Colon (tissue), 2 donors: Measurements from ENCODE around the gene CYB5D1.

ENCODE experiments used
- FAIRE-seq: peaks from 2 replicates; lab custom pipeline; 2012; peaks lifted over from hg19 to GRCh38; lab: Jason Lieb, UNC
- donor health status: control.
- donor health status: control.

The CYB5D1 gene

DNA sequence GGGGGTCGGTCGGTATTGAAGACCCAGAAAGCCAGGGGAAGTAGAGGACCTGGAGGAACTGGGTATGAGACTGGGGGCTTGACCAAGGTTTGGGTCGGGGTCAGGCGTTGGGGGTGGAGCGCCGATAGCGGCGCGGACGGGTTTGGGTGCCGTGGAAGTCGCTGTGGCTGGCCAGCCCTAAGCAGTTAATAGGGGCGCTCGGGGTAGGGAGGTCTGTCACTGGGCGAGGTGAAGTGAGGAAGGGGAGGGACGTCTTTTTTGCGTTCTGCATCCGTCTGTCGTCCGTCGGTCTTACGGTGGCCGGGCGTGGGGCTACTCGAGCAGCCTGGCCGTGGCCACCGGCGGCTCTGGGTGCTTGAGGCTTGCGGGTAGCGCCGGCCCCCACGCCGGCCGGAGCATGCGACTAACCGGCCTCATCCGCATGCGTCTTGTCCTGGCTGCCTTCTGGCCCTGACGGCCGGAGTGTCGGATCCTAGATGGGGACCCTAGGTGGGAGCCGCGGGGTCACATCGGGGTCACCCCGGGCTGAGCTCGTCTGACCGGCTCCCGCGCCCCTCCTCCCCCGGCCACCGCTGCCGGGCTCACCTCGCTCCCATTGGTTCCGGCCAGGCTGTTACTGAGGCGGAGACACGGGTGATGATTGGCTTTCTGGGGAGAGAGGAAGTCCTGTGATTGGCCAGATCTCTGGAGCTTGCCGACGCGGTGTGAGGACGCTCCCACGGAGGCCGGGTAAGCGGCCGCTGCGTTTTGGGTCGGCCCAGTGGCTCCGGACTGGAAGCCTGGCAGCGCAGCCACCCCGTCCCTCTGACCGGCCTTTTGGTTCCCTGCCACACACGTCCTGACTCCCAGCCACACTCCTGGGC is 13.3 kb upstream of the CYB5D1 start:
- no peak for FAIRE-seq

DNA sequence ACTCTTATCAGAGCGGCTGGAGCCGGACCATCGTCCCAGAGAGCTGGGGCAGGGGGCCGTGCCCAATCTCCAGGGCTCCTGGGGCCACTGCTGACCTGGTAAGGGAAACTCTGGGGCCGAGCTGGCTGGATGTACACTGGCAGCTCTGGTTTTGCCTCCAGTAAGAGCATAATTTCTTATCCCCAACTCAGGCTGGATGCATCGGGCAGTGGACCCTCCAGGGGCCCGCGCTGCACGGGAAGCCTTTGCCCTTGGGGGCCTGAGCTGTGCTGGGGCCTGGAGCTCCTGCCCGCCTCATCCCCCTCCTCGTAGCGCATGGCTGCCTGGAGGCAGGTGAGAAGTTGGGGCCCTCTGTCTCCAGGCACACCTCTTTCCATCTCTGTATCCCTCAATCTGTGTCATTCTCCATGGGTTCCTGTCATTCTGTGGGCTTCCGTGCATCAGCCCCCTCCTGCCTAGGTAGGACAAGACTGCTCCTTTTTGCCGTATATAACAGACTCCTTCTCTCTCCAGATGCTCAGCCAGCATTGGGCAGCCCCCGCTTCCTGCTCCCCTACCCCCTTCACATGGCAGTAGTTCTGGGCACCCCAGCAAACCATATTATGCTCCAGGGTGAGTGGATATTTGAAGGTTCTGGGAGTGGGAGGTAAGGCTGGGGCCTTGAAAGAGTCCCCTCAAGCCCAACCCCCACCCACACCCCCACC is 12.3 kb upstream of the CYB5D1 start:
- FAIRE-seq: no peak

DNA sequence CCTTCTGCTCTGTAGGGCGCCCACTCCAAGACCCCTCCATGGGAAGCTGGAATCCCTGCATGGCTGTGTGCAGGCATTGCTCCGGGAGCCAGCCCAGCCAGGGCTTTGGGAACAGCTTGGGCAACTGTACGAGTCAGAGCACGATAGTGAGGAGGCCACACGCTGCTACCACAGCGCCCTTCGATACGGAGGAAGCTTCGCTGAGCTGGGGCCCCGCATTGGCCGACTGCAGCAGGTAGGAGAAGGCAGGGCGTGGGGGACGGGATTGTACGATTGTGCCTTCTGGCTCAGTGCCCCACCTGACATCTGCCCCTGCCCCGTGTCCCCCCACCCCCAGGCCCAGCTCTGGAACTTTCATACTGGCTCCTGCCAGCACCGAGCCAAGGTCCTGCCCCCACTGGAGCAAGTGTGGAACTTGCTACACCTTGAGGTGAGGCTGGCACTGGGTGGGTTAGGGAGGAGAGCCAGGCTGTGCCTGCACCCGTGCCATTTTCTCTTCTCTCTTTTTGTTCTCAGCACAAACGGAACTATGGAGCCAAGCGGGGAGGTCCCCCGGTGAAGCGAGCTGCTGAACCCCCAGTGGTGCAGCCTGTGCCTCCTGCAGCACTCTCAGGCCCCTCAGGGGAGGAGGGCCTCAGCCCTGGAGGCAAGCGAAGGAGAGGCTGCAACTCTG is 11.6 kb upstream of the CYB5D1 start:
- FAIRE-seq: no peak

DNA sequence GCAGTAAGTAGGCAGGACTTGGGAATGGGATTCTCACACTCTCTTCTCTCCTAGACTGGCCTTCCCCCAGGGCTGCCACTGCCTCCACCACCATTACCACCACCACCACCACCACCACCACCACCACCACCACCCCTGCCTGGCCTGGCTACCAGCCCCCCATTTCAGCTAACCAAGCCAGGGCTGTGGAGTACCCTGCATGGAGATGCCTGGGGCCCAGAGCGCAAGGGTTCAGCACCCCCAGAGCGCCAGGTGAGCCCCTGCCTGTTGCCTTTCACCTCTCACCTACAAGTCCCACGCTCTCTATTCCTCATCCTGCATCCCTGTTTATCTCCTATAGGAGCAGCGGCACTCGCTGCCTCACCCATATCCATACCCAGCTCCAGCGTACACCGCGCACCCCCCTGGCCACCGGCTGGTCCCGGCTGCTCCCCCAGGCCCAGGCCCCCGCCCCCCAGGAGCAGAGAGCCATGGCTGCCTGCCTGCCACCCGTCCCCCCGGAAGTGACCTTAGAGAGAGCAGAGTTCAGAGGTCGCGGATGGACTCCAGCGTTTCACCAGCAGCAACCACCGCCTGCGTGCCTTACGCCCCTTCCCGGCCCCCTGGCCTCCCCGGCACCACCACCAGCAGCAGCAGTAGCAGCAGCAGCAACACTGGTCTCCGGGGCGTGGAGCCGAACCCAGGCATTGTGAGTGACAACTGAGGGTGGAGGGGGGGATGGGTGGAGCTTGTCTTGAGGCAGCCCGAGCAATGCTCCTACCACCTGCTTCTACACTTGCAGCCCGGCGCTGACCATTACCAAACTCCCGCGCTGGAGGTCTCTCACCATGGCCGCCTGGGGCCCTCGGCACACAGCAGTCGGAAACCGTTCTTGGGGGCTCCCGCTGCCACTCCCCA is 10.8 kb upstream of the CYB5D1 start:
- FAIRE-seq: no peak

DNA sequence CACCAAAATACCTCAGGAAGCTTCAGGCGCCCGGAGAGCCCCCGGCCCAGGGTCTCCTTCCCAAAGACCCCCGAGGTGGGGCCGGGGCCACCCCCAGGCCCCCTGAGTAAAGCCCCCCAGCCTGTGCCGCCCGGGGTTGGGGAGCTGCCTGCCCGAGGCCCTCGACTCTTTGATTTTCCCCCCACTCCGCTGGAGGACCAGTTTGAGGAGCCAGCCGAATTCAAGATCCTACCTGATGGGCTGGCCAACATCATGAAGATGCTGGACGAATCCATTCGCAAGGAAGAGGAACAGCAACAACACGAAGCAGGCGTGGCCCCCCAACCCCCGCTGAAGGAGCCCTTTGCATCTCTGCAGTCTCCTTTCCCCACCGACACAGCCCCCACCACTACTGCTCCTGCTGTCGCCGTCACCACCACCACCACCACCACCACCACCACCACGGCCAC is 9.6 kb upstream of the CYB5D1 start:
- no peak for FAIRE-seq

DNA sequence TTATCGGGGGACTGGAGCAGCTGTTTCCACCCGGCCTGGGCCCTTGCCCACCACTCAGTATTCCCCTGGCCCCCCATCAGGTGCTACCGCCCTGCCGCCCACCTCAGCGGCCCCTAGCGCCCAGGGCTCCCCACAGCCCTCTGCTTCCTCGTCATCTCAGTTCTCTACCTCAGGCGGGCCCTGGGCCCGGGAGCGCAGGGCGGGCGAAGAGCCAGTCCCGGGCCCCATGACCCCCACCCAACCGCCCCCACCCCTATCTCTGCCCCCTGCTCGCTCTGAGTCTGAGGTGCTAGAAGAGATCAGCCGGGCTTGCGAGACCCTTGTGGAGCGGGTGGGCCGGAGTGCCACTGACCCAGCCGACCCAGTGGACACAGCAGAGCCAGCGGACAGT is 9.1 kb upstream of the CYB5D1 start:
- FAIRE-seq: no peak

DNA sequence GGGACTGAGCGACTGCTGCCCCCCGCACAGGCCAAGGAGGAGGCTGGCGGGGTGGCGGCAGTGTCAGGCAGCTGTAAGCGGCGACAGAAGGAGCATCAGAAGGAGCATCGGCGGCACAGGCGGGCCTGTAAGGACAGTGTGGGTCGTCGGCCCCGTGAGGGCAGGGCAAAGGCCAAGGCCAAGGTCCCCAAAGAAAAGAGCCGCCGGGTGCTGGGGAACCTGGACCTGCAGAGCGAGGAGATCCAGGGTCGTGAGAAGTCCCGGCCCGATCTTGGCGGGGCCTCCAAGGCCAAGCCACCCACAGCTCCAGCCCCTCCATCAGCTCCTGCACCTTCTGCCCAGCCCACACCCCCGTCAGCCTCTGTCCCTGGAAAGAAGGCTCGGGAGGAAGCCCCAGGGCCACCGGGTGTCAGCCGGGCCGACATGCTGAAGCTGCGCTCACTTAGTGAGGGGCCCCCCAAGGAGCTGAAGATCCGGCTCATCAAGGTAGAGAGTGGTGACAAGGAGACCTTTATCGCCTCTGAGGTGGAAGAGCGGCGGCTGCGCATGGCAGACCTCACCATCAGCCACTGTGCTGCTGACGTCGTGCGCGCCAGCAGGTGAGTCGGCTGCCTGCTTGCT is 8.6 kb upstream of the CYB5D1 start:
- FAIRE-seq: no peak

DNA sequence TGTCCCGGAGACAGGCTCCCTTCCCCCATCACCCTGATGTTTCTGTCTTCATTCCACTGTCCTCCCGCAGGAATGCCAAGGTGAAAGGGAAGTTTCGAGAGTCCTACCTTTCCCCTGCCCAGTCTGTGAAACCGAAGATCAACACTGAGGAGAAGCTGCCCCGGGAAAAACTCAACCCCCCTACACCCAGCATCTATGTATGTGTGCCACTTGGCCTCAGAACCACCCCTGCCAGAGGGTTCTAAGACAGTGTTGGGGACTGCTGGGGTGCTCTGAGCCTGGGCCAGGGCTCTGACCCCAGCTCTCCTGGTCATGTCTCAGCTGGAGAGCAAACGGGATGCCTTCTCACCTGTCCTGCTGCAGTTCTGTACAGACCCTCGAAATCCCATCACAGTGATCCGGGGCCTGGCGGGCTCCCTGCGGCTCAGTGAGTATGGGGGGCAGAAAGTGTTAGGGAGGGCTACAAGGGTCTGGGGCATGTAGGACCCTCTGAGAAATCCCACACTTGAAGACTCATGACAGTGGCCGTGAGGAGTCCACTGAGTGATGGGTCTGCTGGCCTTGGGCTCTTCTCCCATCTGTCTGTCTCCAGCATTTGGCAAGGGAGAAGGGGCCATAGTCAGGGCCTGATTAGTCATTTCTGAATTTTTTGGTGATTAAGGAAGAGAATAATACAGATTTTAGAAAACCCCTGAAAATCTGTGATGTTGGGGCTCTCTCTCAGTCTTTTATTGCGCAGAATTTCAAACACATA is 7.9 kb upstream of the CYB5D1 start:
- FAIRE-seq: no peak

DNA sequence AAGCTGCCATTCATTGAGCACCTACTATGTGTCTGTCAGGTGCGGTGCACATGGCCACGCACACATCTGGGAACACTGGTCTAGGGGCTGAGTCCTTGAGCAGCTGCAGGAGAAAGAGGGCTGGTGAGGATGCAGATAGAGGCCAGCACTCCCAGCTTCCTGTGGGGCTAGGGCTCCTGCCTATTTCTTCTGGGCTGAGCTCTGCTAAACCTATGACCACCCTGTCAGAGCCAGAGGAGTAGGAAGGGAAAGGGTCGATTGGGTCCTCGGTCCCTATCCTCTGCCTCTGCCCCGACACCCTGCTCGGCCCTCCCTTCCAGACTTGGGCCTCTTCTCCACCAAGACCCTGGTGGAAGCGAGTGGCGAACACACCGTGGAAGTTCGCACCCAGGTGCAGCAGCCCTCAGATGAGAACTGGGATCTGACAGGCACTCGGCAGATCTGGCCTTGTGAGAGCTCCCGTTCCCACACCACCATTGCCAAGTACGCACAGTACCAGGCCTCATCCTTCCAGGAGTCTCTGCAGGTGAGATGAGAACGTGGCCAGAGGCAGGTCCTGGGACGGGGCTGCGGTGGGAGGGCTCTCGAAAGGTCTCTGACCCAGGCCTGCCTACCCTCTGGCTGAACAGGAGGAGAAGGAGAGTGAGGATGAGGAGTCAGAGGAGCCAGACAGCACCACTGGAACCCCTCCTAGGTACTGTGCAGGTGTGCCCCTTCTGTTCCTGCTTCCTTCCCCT is 6.9 kb upstream of the CYB5D1 start:
- FAIRE-seq: no peak

DNA sequence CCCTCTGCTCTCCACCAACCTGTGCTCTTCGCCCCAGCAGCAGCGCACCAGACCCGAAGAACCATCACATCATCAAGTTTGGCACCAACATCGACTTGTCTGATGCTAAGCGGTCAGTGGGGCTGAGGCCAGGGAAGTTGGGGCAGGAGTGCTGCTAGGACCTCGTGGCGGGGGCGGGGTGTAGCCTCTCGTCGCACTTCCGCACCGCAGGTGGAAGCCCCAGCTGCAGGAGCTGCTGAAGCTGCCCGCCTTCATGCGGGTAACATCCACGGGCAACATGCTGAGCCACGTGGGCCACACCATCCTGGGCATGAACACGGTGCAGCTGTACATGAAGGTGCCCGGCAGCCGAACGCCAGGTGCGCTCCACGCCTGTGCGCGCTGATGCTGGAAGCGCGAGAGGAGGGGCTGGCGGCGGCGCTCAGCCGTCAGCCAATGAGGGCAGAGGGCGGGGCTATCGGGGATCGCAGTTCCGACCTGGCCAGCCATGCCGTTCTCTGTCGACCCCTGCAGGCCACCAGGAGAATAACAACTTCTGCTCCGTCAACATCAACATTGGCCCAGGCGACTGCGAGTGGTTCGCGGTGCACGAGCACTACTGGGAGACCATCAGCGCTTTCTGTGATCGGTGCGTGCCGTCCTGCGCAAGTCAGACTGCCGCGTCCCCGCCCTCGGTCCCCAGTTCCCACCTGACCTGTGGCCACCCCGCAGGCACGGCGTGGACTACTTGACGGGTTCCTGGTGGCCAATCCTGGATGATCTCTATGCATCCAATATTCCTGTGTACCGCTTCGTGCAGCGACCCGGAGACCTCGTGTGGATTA is 6.2 kb upstream of the CYB5D1 start:
- peak; percentile 36 for FAIRE-seq

DNA sequence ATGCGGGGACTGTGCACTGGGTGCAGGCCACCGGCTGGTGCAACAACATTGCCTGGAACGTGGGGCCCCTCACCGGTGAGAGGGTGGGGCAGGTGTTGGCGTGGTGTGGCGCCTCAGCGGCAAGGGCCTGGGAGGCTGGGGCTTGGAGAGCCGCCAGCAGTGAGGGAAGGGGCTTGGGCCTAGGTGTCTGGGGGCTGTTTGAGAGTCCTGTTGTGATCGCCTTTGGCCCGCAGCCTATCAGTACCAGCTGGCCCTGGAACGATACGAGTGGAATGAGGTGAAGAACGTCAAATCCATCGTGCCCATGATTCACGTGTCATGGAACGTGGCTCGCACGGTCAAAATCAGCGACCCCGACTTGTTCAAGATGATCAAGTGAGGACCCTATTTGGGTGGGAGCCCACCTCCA is 5.5 kb upstream of the CYB5D1 start:
- FAIRE-seq: no peak

DNA sequence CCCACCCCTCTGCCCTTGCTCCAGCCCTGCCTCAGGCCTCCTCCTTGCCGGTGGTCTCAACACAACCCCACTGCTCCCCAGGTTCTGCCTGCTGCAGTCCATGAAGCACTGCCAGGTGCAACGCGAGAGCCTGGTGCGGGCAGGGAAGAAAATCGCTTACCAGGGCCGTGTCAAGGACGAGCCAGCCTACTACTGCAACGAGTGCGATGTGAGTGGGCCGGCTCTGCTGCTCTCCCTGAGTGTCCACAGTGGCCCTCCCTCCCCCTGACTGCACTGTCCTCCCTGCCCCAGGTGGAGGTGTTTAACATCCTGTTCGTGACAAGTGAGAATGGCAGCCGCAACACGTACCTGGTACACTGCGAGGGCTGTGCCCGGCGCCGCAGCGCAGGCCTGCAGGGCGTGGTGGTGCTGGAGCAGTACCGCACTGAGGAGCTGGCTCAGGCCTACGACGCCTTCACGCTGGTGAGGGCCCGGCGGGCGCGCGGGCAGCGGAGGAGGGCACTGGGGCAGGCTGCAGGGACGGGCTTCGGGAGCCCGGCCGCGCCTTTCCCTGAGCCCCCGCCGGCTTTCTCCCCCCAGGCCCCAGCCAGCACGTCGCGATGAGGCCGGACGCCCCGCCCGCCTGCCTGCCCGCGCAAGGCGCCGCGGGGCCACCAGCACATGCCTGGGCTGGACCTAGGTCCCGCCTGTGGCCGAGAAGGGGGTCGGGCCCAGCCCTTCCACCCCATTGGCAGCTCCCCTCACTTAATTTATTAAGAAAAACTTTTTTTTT is 4.7 kb upstream of the CYB5D1 start:
- no peak for FAIRE-seq

DNA sequence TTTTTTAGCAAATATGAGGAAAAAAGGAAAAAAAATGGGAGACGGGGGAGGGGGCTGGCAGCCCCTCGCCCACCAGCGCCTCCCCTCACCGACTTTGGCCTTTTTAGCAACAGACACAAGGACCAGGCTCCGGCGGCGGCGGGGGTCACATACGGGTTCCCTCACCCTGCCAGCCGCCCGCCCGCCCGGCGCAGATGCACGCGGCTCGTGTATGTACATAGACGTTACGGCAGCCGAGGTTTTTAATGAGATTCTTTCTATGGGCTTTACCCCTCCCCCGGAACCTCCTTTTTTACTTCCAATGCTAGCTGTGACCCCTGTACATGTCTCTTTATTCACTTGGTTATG is 4.1 kb upstream of the CYB5D1 start:
- no peak for FAIRE-seq

DNA sequence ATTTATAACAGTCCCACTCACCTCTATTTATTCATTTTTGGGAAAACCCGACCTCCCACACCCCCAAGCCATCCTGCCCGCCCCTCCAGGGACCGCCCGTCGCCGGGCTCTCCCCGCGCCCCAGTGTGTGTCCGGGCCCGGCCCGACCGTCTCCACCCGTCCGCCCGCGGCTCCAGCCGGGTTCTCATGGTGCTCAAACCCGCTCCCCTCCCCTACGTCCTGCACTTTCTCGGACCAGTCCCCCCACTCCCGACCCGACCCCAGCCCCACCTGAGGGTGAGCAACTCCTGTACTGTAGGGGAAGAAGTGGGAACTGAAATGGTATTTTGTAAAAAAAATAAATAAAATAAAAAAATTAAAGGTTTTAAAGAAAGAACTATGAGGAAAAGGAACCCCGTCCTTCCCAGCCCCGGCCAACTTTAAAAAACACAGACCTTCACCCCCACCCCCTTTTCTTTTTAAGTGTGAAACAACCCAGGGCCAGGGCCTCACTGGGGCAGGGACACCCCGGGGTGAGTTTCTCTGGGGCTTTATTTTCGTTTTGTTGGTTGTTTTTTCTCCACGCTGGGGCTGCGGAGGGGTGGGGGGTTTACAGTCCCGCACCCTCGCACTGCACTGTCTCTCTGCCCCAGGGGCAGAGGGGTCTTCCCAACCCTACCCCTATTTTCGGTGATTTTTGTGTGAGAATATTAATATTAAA is 3.6 kb upstream of the CYB5D1 start:
- FAIRE-seq: no peak

DNA sequence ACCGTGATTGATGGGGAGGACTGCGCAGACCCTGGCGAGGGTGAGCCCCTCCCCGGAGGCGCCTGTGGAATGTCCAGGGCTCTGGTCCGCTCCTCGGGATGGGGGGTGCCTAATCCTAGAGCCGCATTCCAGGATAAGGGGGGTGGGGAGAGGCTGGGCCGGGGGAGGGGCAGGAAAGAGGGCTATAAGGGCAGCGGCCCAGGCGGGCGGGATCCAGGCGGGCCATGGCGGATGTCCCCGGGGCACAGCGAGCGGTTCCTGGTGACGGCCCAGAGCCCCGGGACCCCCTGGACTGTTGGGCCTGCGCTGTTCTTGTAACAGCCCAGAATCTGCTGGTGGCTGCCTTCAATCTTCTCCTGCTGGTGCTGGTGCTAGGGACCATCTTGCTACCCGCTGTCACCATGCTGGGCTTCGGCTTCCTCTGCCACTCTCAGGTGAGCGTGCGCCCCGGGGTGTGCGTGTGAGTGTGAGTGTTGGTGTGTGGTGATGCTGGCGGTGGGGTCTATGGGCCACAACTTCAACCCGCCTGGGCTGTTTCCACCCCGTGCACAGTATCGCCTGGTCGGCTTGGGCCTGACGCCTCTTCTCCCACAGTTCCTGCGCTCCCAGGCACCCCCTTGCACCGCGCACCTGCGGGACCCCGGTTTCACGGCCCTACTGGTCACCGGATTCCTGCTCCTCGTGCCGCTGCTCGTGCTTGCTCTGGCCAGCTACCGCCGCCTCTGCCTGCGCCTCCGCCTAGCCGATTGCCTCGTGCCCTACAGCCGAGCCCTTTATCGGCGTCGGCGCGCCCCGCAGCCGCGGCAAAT is 2.7 kb upstream of the CYB5D1 start, which contains the start of gene TMEM88:
TMEM88 (plus strand) TSS at position 216 of the 809 bp plus-strand sequence; CDS start at position 225, 9 bp downstream.
- FAIRE-seq: no peak

DNA sequence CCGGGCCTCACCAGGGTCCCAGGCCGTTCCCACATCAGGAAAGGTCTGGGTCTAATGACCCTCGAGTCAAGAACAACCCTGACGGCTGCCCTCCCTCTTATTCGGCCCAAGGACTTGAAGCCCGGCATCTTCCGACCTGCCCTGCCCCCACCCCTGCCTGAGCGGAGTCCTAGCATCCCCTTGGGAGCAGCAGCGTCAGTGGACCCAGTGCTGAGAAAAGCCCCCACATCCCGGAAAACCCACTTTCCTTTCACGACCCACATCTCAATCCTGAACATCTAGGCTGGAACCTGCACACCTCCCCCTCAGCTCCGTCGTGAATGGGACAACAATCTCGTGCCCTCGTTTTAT is 2.2 kb upstream of the CYB5D1 start:
- FAIRE-seq: no peak
